Endodermal cell (in vitro differentiated cells): ENCODE data around the gene MTMR8. TPM values are rescaled to one million over a fixed set of nuclear protein-coding genes. Genes with fewer than 3 reads are reported as not detected.

Source experiments
- DNase-seq: peaks from one replicate; pipeline ENCODE4 v3.0.0-alpha.2; 2017
- H3K27ac ChIP-seq: 2 replicates; pipeline ENCODE4 v1.5.1; 2013; ENCODE audit warnings: mild to moderate bottlenecking, low read depth, low read length, moderate library complexity
- H3K27me3 ChIP-seq: 2 replicates; pipeline ENCODE4 v1.6.1; 2013; ENCODE audit warnings: mild to moderate bottlenecking, low read length, moderate library complexity; ENCODE audit not compliant: insufficient read depth, control insufficient read depth, poor library complexity, severe bottlenecking
- H3K36me3 ChIP-seq: 2 replicates; pipeline ENCODE4 v1.7.0; 2013; ENCODE audit warnings: mild to moderate bottlenecking, low read length, moderate library complexity; ENCODE audit not compliant: control insufficient read depth, insufficient read depth
- H3K4me1 ChIP-seq: one replicate; pipeline ENCODE4 v1.7.0; 2013; ENCODE audit warnings: low read length; ENCODE audit not compliant: control insufficient read depth, insufficient read depth
- H3K4me3 ChIP-seq: 2 replicates; pipeline ENCODE4 v1.5.1; 2013; ENCODE audit warnings: mild to moderate bottlenecking, low read length, moderate library complexity
- H3K9ac ChIP-seq: 2 replicates; pipeline ENCODE4 v1.6.1; 2013; ENCODE audit warnings: mild to moderate bottlenecking, low read length, moderate library complexity; ENCODE audit not compliant: poor library complexity, severe bottlenecking; ENCODE audit errors: extremely low read depth
- H3K9me3 ChIP-seq: 2 replicates; pipeline ENCODE4 v1.6.1; 2013; ENCODE audit warnings: mild to moderate bottlenecking, low read length, moderate library complexity; ENCODE audit not compliant: control insufficient read depth
- H3K27ac Mint-ChIP-seq: 2 replicates; pipeline ENCODE4 v1.8.0; 2020; ENCODE audit warnings: mixed read lengths
- H3K27me3 Mint-ChIP-seq: 2 replicates; pipeline ENCODE4 v1.8.0; 2021; ENCODE audit warnings: mild to moderate bottlenecking, mixed read lengths; ENCODE audit not compliant: insufficient read depth
- H3K36me3 Mint-ChIP-seq: 2 replicates; pipeline ENCODE4 v1.8.0; 2020; ENCODE audit warnings: low read depth, mixed read lengths
- H3K4me1 Mint-ChIP-seq: 2 replicates; pipeline ENCODE4 v1.8.0; 2020; ENCODE audit warnings: mixed read lengths
- H3K4me3 Mint-ChIP-seq: 2 replicates; pipeline ENCODE4 v1.8.0; 2020; ENCODE audit warnings: mild to moderate bottlenecking, moderate library complexity, mixed read lengths
- H3K9me3 Mint-ChIP-seq: 2 replicates; pipeline ENCODE4 v1.8.0; 2020; ENCODE audit warnings: mild to moderate bottlenecking, mixed read lengths
- WGBS, 2 experiments: methylation state at CpG; one replicate each; pipeline versions ENCODE4 v1.1.5 to v1.1.7; 2013; ENCODE audit warnings: missing lambda C conversion rate in 2 of 2, mixed read lengths in 1 of 2; ENCODE audit not compliant: insufficient coverage in 1 of 2, insufficient read length in 1 of 2; 5-methylcytosine and 5-hydroxymethylcytosine counted together
- total RNA-seq, 2 donors: library from RNA; stranded (reverse); fragmentation: NEBNext Ultra II Directional in 1 of 2; extraction: Animal tissue kit (Norgen Biotek cat#: 25700) in 1 of 2; gene quantifications; 2 replicates in 1 of 2; 3 replicates in 1 of 2; pipeline ENCODE4 v1.2.1, GENCODE V29; 2021
- TF ChIP-seq, protein P1 (sequence below): fragments of 200-600 bp; sonication (generic); conservative IDR thresholded peaks from 2 replicates; pipeline ENCODE4 v1.5.0; 2021; ENCODE audit warnings: antibody characterized with exemption, mild to moderate bottlenecking

MTMR8 gene
- total RNA-seq, 2 donors from 2014 or later: 4.0 to 4.3 TPM

DNA sequence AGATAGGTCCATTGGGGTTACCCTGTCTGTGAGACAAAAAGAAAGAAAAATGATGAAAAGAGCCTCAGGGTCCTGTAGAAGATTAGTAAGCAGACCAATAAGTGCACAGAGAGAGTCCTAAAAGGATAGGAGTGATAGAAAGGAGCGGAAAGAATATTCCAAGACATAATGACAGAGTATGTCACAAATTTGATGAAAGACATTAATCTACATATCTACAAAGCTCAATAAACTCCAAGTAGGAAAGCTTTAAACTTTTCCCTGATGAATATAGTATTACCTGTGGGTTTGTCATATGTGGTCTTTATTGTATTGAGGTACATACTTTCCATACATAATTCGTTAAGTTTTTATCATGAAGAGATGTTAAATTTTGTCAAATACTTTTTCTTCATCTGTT is 73.7 kb downstream of the MTMR8 start:
- H3K4me1 ChIP-seq: no peaks in the 10 kb centered on the region
- H3K36me3 ChIP-seq: no peaks in the 10 kb centered on the region
- Mint-ChIP-seq H3K4me1 (no peaks in the 10 kb centered on the region), H3K4me3 (no peak overlapping the region), H3K27ac (no peak overlapping the region), H3K27me3 (no peaks in the 10 kb centered on the region), H3K9me3 (peaks cover 83% of the 10 kb centered on the region), H3K36me3 (peaks cover 45% of the 10 kb centered on the region)
- no peak overlapping the region for H3K27ac ChIP-seq
- no CpG with 5 or more reads among the region's 2 CpGs for WGBS, 2 experiments
- no peak for DNase-seq
- H3K27me3 ChIP-seq: no peaks in the 10 kb centered on the region
- TF ChIP-seq, protein P1, sequence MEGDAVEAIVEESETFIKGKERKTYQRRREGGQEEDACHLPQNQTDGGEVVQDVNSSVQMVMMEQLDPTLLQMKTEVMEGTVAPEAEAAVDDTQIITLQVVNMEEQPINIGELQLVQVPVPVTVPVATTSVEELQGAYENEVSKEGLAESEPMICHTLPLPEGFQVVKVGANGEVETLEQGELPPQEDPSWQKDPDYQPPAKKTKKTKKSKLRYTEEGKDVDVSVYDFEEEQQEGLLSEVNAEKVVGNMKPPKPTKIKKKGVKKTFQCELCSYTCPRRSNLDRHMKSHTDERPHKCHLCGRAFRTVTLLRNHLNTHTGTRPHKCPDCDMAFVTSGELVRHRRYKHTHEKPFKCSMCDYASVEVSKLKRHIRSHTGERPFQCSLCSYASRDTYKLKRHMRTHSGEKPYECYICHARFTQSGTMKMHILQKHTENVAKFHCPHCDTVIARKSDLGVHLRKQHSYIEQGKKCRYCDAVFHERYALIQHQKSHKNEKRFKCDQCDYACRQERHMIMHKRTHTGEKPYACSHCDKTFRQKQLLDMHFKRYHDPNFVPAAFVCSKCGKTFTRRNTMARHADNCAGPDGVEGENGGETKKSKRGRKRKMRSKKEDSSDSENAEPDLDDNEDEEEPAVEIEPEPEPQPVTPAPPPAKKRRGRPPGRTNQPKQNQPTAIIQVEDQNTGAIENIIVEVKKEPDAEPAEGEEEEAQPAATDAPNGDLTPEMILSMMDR: no peak
- H3K4me3 ChIP-seq: no peak overlapping the region
- no peaks in the 10 kb centered on the region for H3K9me3 ChIP-seq
- no peak overlapping the region for H3K9ac ChIP-seq

DNA sequence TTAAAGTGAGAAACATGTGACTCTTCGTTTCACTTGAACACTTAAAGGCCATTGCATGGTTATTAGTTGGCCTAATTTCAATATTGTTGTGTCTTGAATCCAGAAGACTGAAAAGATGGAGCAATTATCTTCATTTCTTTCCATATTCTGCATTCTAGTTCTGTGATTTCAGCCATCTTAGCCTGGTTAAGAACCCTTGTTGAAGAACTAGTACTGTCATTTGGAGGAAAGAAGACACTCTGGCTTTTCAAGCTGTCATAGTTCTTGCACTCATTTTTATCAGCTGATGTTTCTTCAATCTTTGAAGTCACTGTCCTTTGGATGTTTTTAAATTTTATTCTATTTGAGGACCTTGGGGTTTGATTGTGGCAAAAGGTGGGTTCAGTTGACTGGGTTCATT is 81.6 kb downstream of the MTMR8 start:
- Histone ChIP-seq H3K4me1 (no peaks in the 10 kb centered on the region), H3K27ac (no peak overlapping the region), H3K4me3 (no peak overlapping the region), H3K9ac (no peak overlapping the region), H3K36me3 (no peaks in the 10 kb centered on the region), H3K9me3 (no peaks in the 10 kb centered on the region), H3K27me3 (no peaks in the 10 kb centered on the region)
- Mint-ChIP-seq H3K27me3 (no peaks in the 10 kb centered on the region), H3K36me3 (peaks cover 8% of the 10 kb centered on the region), H3K27ac (no peak overlapping the region), H3K4me3 (no peak overlapping the region), H3K9me3 (peaks cover 85% of the 10 kb centered on the region), H3K4me1 (no peaks in the 10 kb centered on the region)
- no peak for DNase-seq
- TF ChIP-seq, protein P1: no peak
- WGBS, 2 experiments: 85% methylated on average over 1 of the region's 1 CpG; no CpG with 5 or more reads in 1 of the 2 experiments

DNA sequence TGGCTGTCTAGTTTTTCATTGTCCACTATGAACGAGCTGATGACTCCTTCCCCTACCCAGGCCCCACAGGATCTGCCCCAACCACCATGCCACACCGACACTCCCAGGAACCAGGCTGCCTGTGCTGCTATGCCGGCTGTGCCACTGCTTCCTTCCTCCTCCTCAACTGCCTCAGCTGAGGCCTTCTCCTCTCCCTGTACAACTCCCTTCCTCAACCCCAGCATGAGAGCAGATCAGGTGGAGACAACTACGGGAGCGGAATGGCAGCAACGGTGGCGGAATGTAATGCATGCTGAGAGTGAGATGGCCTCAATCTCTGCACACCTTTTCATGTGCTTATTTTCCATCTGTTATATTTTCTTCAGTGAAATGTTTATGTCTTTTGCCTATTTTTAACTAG is 88.5 kb downstream of the MTMR8 start:
- Histone ChIP-seq H3K27me3 (no peaks in the 10 kb centered on the region), H3K9ac (no peak overlapping the region), H3K9me3 (no peaks in the 10 kb centered on the region), H3K4me1 (no peaks in the 10 kb centered on the region), H3K4me3 (no peak overlapping the region), H3K27ac (no peak overlapping the region), H3K36me3 (no peaks in the 10 kb centered on the region)
- Mint-ChIP-seq H3K36me3 (peaks cover 2% of the 10 kb centered on the region), H3K27ac (no peak overlapping the region), H3K9me3 (peaks cover 65% of the 10 kb centered on the region), H3K27me3 (no peaks in the 10 kb centered on the region), H3K4me1 (no peaks in the 10 kb centered on the region), H3K4me3 (no peak overlapping the region)
- WGBS, 2 experiments: 79 to 100% methylated on average over 2 to 7 of the region's 7 CpGs
- TF ChIP-seq, protein P1: no peak
- DNase-seq: no peak
